AG04450 (cell line): ENCODE results near the gene CIT. TPM values are rescaled to one million over a fixed set of nuclear protein-coding genes. Genes with fewer than 3 reads are reported as not detected.

Experiments
- CTCF ChIA-PET: fragments of 300-600, 350-600 bp; formaldehyde crosslinking; extraction: SDS; loops from one replicate; lab custom pipeline; 2022; ENCODE audit warnings: antibody characterized with exemption, inconsistent platforms; lab: Charles Lee
- POLR2A ChIA-PET: fragments of 350-600 bp; formaldehyde crosslinking; extraction: SDS; loops from one replicate; lab custom pipeline; 2021; ENCODE audit warnings: antibody characterized with exemption, inconsistent platforms; lab: Yijun Ruan, JAX
- DNase-seq: peaks from one replicate; pipeline ENCODE4 v3.0.0-alpha.2; 2011; ENCODE audit warnings: low read depth, low spot score
- H3K27ac ChIP-seq: one replicate; pipeline ENCODE4 v1.5.1; 2012; ENCODE audit warnings: low read depth, low read length, control low read depth
- H3K27me3 ChIP-seq: one replicate; pipeline ENCODE4 v1.6.0; 2012; ENCODE audit warnings: low read length; ENCODE audit not compliant: control insufficient read depth, insufficient read depth
- H3K4me3 ChIP-seq: 2 replicates; pipeline ENCODE4 v1.5.1; 2011; ENCODE audit warnings: mild to moderate bottlenecking, low read depth, low read length, control low read depth
- H3K9me3 ChIP-seq: 2 replicates; pipeline ENCODE4 v1.5.1; 2012; ENCODE audit warnings: low read length; ENCODE audit not compliant: control insufficient read depth, insufficient read depth
- polyA plus RNA-seq: library from polyadenylated mRNA; depleted of rRNA; stranded (reverse); fragments of >200 nt; gene quantifications from 2 replicates; pipeline ENCODE4 v1.2.3, GENCODE V29; 2011
- TF ChIP-seq, protein P1 (sequence below): IDR thresholded peaks from 2 replicates; pipeline ENCODE4 v1.5.1; 2011; ENCODE audit warnings: low read depth, low read length, control low read depth, inconsistent platforms

The CIT gene
- polyA plus RNA-seq, 1 experiment = 6.0 TPM

GRCh38 chr12:119689935-119690500 lies 187.1 kb downstream of the CIT start:
- Histone ChIP-seq H3K4me3 (no peak overlapping the region), H3K27me3 (no peaks in the 10 kb centered on the region), H3K9me3 (no peaks in the 10 kb centered on the region; the same call in 1 of the 2 replicates), H3K27ac (no peak overlapping the region)
- TF ChIP-seq, protein P1, sequence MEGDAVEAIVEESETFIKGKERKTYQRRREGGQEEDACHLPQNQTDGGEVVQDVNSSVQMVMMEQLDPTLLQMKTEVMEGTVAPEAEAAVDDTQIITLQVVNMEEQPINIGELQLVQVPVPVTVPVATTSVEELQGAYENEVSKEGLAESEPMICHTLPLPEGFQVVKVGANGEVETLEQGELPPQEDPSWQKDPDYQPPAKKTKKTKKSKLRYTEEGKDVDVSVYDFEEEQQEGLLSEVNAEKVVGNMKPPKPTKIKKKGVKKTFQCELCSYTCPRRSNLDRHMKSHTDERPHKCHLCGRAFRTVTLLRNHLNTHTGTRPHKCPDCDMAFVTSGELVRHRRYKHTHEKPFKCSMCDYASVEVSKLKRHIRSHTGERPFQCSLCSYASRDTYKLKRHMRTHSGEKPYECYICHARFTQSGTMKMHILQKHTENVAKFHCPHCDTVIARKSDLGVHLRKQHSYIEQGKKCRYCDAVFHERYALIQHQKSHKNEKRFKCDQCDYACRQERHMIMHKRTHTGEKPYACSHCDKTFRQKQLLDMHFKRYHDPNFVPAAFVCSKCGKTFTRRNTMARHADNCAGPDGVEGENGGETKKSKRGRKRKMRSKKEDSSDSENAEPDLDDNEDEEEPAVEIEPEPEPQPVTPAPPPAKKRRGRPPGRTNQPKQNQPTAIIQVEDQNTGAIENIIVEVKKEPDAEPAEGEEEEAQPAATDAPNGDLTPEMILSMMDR = no peak
- DNase-seq = no peak
- CTCF ChIA-PET = interaction anchor here (0.6 kb wide), 1 partner anchor 22 kb away, joined by 3 read pairs; the partner anchor contains the start of gene PRKAB1
- POLR2A ChIA-PET = no interaction called here

DNA sequence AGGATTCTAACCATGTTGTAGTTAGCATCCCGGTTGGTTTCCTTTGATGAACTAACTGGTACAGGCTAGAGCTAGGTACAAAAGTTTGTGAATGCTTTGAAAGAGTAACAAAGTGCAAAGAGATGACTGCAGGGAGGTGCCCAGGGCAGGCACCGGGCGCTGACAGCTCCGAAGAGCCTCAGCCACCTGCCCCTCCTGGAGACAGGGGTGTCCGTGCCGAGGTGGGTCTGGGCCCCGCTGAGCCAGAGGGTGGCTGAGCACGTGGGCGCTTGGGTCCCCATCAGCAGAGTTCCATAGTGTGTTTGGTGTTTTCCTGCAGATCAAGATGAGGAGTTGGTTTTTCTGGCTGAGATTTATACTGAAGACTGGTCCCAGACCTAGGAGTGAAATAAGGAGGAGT lies 189.2 kb downstream of the CIT start:
- Histone ChIP-seq H3K9me3 (no peaks in the 10 kb centered on the region; the same call in 1 of the 2 replicates), H3K4me3 (no peak overlapping the region), H3K27ac (no peak overlapping the region), H3K27me3 (no peaks in the 10 kb centered on the region)
- DNase-seq = no peak
- ChIA-PET CTCF (interaction anchor here (0.6 kb wide), 2 partner anchors 87 to 94 kb away, joined by 4 read pairs; no protein-coding TSS in a partner anchor), POLR2A (no interaction called here)
- TF ChIP-seq, protein P1 = no peak

DNA sequence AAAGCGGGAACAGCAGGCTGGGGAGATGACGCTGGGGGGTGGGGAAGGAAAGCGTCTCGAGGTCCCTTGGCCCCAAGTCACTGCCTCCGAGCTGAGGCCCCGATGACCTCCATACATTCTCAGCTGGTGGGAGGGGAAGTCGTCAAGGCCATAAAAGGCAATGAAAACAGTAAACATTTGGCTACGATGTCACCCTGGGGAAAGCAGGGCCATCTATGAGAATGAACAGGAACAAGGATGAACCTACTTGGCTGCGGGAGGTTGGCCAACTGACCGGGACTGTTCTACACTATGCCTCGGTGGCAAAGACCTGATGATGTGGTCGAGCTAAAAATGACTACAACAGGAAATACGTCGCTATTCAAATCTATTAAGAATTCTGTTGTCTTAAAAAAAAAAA lies 189.7 kb downstream of the CIT start:
- POLR2A ChIA-PET = no interaction called here
- CTCF ChIA-PET = interaction anchor here (0.6 to 2.2 kb wide), 3 partner anchors 8 to 94 kb away, joined by 4 to 12 read pairs (median 4); no protein-coding TSS in a partner anchor
- DNase-seq = no peak
- H3K27ac ChIP-seq = no peak overlapping the region
- TF ChIP-seq, protein P1 = no peak
- H3K9me3 ChIP-seq = no peaks in the 10 kb centered on the region; the same call in 1 of the 2 replicates
- no peak overlapping the region for H3K4me3 ChIP-seq
- no peaks in the 10 kb centered on the region for H3K27me3 ChIP-seq

GRCh38 chr12:119686776-119687175 lies 190.3 kb downstream of the CIT start:
- H3K4me3 ChIP-seq = no peak overlapping the region
- CTCF ChIA-PET = interaction anchor here (0.8 to 2.2 kb wide), 2 partner anchors 8 to 19 kb away, joined by 4 to 12 read pairs; partner anchors contain the start of gene PRKAB1
- no peak for DNase-seq
- no peaks in the 10 kb centered on the region; the same call in 1 of the 2 replicates for H3K9me3 ChIP-seq
- TF ChIP-seq, protein P1 = no peak
- no peaks in the 10 kb centered on the region for H3K27me3 ChIP-seq
- H3K27ac ChIP-seq = no peak overlapping the region
- POLR2A ChIA-PET = no interaction called here

GRCh38 chr12:119686355-119686754 lies 190.8 kb downstream of the CIT start:
- ChIA-PET CTCF (interaction anchor here (0.8 to 2.2 kb wide), 2 partner anchors 9 to 19 kb away, joined by 4 to 12 read pairs; partner anchors contain the start of gene PRKAB1), POLR2A (no interaction called here)

More at GRCh38 chr12:119686355-119686754, 190.8 kb downstream of the CIT start:
- TF ChIP-seq, protein P1 = no peak
- Histone ChIP-seq H3K27me3 (no peaks in the 10 kb centered on the region), H3K9me3 (no peaks in the 10 kb centered on the region; the same call in 1 of the 2 replicates), H3K4me3 (no peak overlapping the region), H3K27ac (no peak overlapping the region)
- DNase-seq = no peak
